GM12891 (cell line): ENCODE results near the gene CTNNA3.

Experiments
- DNase-seq: peaks from one replicate; pipeline ENCODE4 v3.0.0; 2011; ENCODE audit warnings: low spot score; ENCODE audit not compliant: insufficient read length
- FAIRE-seq: peaks from 2 replicates; lab custom pipeline; 2011; peaks lifted over from hg19 to GRCh38; lab: Jason Lieb, UNC
- PAX5 ChIP-seq: IDR thresholded peaks from 2 replicates; pipeline ENCODE4 v1.6.1; 2011; ENCODE audit warnings: low read length, moderate library complexity, mild to moderate bottlenecking; ENCODE audit not compliant: insufficient read depth, severe bottlenecking
- POLR2A ChIP-seq: IDR thresholded peaks from 2 replicates; pipeline ENCODE4 v1.6.1; 2011; ENCODE audit warnings: low read depth, low read length, control low read depth
- POLR2AphosphoS5 ChIP-seq: IDR thresholded peaks from 2 replicates; pipeline ENCODE4 v1.6.1; 2011; ENCODE audit warnings: low read depth, low read length, control low read depth
- POU2F2 ChIP-seq: IDR thresholded peaks from 2 replicates; pipeline ENCODE4 v1.6.1; 2011; ENCODE audit warnings: low read depth, mild to moderate bottlenecking, control low read depth, low read length, moderate library complexity
- SPI1 ChIP-seq: IDR thresholded peaks from 2 replicates; pipeline ENCODE4 v1.6.1; 2011; ENCODE audit warnings: low read depth, low read length, control low read depth
- TAF1 ChIP-seq: IDR thresholded peaks from 2 replicates; pipeline ENCODE4 v1.6.1; 2011; ENCODE audit warnings: low read depth, low read length, control low read depth

CTNNA3 gene

GRCh38 chr10:67666416-67667034 lies 29.5 kb downstream of the CTNNA3 start:
- no peak for FAIRE-seq
- DNase-seq: no peak
- TF ChIP-seq TAF1: no peak
- no peak for TF ChIP-seq PAX5
- no peak for TF ChIP-seq POLR2A
- no peak for TF ChIP-seq POU2F2
- no peak for TF ChIP-seq POLR2AphosphoS5
- TF ChIP-seq SPI1: no peak

DNA sequence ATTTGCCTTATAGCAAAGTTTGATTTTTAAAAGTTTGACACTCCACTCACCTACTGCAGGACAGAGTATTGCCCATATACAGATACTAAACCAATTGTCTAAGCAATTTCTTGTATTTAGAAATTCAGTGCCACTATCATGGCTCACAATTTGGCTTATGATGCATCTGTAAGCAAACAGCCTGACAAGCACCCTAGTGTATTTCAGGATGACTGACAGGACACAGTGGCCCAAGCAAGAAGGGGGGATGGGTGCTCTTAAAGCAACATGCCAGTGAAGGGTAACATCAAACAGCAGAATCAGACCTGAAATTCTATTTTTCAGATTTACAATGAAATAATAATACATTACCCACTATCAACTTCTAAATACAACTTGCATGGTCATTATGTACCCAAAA lies 30.5 kb downstream of the CTNNA3 start:
- TF ChIP-seq POU2F2: no peak
- no peak for TF ChIP-seq POLR2A
- no peak for TF ChIP-seq PAX5
- TF ChIP-seq TAF1: no peak
- TF ChIP-seq POLR2AphosphoS5: no peak
- no peak for TF ChIP-seq SPI1
- DNase-seq (no peak), FAIRE-seq (no peak)

DNA sequence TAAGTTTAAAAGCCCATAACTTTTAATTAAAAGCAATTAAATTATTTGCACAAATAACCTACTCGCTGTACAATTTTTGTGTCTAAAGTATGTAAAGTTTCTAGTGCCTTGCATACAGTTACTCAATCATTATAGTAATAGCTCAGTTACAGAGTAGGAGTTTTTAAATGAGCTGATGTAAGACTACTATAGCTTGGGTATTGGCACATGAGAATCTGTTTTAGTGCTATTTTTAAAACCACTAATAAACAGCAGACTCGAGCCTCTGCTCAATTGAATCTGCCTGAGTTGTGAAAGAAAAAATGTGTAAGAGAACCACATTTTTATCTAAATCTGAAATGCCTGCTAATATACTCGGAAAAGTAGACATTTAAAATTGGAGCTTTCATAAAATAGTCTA lies 31.1 kb downstream of the CTNNA3 start:
- FAIRE-seq (no peak), DNase-seq (no peak)
- TF ChIP-seq POLR2AphosphoS5 (no peak), POLR2A (no peak), PAX5 (no peak), TAF1 (no peak), POU2F2 (no peak), SPI1 (no peak)

- no peak for DNase-seq
- no peak for FAIRE-seq
- TF ChIP-seq TAF1 (no peak), POU2F2 (no peak), SPI1 (no peak), PAX5 (no peak), POLR2AphosphoS5 (no peak), POLR2A (no peak)
Measured at GRCh38 chr10:67663449-67664087, 32.4 kb downstream of the CTNNA3 start.

- TF ChIP-seq POU2F2: no peak
- TF ChIP-seq SPI1: no peak
- TF ChIP-seq PAX5: no peak
- no peak for TF ChIP-seq TAF1
- no peak for TF ChIP-seq POLR2A
- TF ChIP-seq POLR2AphosphoS5: no peak
- FAIRE-seq: no peak
- DNase-seq: no peak
Measured at GRCh38 chr10:67662415-67662814, 33.6 kb downstream of the CTNNA3 start.

DNA sequence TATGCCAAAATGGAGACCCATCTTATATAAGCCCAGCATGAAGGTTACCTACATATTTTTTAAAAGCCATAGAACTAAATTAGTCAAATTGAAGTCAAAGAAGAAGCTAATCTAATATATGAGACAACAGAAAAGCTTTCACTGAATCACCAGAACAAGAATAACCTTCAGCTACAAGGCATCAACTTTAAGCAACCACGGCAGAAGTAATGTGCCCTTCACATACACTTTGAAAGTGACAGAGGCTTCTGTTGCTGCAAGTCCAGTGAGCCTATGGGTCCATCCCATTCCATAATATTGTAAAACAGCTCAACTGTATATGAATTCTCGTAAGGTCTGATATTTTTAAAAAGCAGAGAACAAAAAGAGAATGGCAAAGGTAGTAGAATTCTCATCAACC lies 36.5 kb downstream of the CTNNA3 start:
- no peak for DNase-seq
- no peak for FAIRE-seq
- TF ChIP-seq POLR2AphosphoS5: no peak

GRCh38 chr10:67657775-67658174 lies 38.2 kb downstream of the CTNNA3 start:
- DNase-seq (no peak), FAIRE-seq (no peak)
- TF ChIP-seq TAF1 (no peak), SPI1 (no peak), PAX5 (no peak), POLR2AphosphoS5 (no peak), POLR2A (no peak), POU2F2 (no peak)

DNA sequence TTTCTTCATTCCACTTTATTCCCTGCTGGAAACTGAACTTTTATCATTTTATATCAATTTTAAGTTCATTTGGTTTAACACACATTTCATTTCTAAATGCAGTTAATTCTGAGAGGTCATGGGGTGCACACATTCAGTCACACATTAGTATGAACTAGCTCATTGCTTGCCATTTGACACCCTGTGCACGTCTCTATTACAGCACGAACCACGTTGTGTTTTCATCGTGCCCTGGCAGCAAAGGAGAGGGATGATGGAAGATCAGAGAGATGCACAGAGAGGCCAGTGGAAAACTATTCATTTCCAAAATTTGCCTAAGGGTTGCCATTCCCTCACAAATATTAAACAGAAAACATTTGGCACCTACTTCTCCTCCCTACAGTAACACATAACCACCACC lies 45.4 kb downstream of the CTNNA3 start:
- no peak for TF ChIP-seq TAF1
- no peak for TF ChIP-seq POLR2A
- TF ChIP-seq PAX5: no peak
- no peak for TF ChIP-seq POU2F2
- no peak for TF ChIP-seq POLR2AphosphoS5
- TF ChIP-seq SPI1: no peak
- FAIRE-seq (no peak), DNase-seq (no peak)

DNA sequence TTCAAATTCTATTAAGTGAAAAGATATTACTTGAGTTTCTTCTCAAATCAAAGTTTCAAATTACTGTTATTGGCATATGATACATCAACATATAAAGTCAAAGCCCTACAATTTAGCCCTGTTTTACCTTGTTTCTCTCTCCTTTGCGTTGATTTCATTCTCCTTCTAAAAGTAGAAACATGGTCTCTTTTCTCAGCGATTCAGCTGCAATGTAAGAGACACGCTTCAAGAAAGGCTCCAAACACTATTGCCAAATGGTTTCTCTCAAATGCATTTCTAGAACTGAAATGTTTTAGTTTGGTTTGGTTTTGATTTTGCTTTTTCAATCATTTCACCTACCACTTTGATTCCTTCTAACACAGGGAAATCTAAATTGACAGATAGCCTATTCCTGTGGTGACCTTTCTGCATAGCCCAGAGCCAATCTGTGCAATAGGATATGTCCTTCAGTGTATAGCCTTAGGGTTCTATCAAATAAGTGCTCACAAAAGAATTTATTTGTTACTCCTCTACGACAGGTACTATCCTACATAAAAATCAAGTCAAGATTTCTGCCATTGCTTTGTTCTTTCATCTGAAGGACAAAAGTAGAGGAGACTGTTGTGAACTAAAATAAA lies 47.3 kb downstream of the CTNNA3 start:
- TF ChIP-seq TAF1 (no peak), POLR2A (no peak), POU2F2 (no peak), SPI1 (no peak), PAX5 (no peak), POLR2AphosphoS5 (no peak)
- FAIRE-seq: no peak

GRCh38 chr10:67630904-67631303 lies 65.1 kb downstream of the CTNNA3 start:
- DNase-seq (no peak), FAIRE-seq (no peak)
- TF ChIP-seq SPI1: no peak
- no peak for TF ChIP-seq POLR2A
- TF ChIP-seq TAF1: no peak
- TF ChIP-seq POLR2AphosphoS5: no peak
- no peak for TF ChIP-seq PAX5
- TF ChIP-seq POU2F2: no peak

More for the DNA sequence above, 47.3 kb downstream of the CTNNA3 start:
- DNase-seq: no peak
